SK-N-SH treated with all-trans-retinoic acid at 6 μM for 48 hours (cell line): ENCODE data around the gene DCDC1.

Source experiments
- ATAC-seq: fragments of 200-7000 bp; cut with Tn5 transposase; 3 replicates; pipeline ENCODE4 v1.9.1; 2020; ENCODE audit warnings: mild to moderate bottlenecking, moderate library complexity
- ARNTL ChIP-seq: fragments of 450-650 bp; formaldehyde crosslinking; IDR thresholded peaks from 2 replicates; pipeline ENCODE4 v1.5.0; 2020; ENCODE audit warnings: low read depth, mild to moderate bottlenecking, moderate library complexity, borderline replicate concordance
- CSDC2 ChIP-seq: fragments of 250-450 bp; sonication (Bioruptor Pico); IDR thresholded peaks from 2 replicates; pipeline ENCODE4 v1.5.0; 2020; ENCODE audit warnings: mild to moderate bottlenecking, moderate library complexity
- ESRRG ChIP-seq: fragments of 250-450 bp; sonication (Bioruptor Pico); IDR thresholded peaks from 2 replicates; pipeline ENCODE4 v1.6.1; 2021; ENCODE audit warnings: mild to moderate bottlenecking
- GLIS3 ChIP-seq: fragments of 250-450 bp; sonication (Bioruptor Pico); IDR thresholded peaks from 2 replicates; pipeline ENCODE4 v1.5.0; 2020; ENCODE audit warnings: mild to moderate bottlenecking, moderate library complexity
- ISL1 ChIP-seq: fragments of 250-450 bp; sonication (Bioruptor Pico); IDR thresholded peaks from 2 replicates; pipeline ENCODE4 v2.1.2; 2022; ENCODE audit warnings: mild to moderate bottlenecking, moderate library complexity
- OSR1 ChIP-seq: fragments of 250-450 bp; sonication (Bioruptor Pico); IDR thresholded peaks from 2 replicates; pipeline ENCODE4 v1.8.0; 2022; ENCODE audit warnings: moderate library complexity, mild to moderate bottlenecking, inconsistent platforms
- PATZ1 ChIP-seq: fragments of 250-450 bp; sonication (Bioruptor Pico); IDR thresholded peaks from 2 replicates; pipeline ENCODE4 v1.8.0; 2020; ENCODE audit warnings: mild to moderate bottlenecking, moderate library complexity, borderline replicate concordance
- POU6F1 ChIP-seq: fragments of 250-450 bp; sonication (Bioruptor Pico); IDR thresholded peaks from 2 replicates; pipeline ENCODE4 v1.8.0; 2021; ENCODE audit warnings: low read depth, mild to moderate bottlenecking, moderate library complexity, borderline replicate concordance
- PPARA ChIP-seq: fragments of 250-450 bp; sonication (Bioruptor Pico); IDR thresholded peaks from 2 replicates; pipeline ENCODE4 v1.5.0; 2020; ENCODE audit warnings: mild to moderate bottlenecking, borderline replicate concordance
- RARB ChIP-seq: fragments of 250-450 bp; sonication (Bioruptor Pico); IDR thresholded peaks from 2 replicates; pipeline ENCODE4 v1.8.0; 2021; ENCODE audit warnings: mild to moderate bottlenecking, moderate library complexity
- SNAI2 ChIP-seq: fragments of 250-450 bp; sonication (Bioruptor Pico); IDR thresholded peaks from 2 replicates; pipeline ENCODE4 v1.5.0; 2020; ENCODE audit warnings: mild to moderate bottlenecking, moderate library complexity
- TCF4 ChIP-seq: fragments of 250-450 bp; sonication (Bioruptor Pico); IDR thresholded peaks from 2 replicates; pipeline ENCODE4 v1.8.0; 2021; ENCODE audit warnings: mild to moderate bottlenecking, moderate library complexity, borderline replicate concordance
- TOX ChIP-seq: fragments of 250-450 bp; sonication (Bioruptor Pico); IDR thresholded peaks from 2 replicates; pipeline ENCODE4 v1.8.0; 2021; ENCODE audit warnings: mild to moderate bottlenecking, moderate library complexity, borderline replicate concordance
- TSHZ2 ChIP-seq: fragments of 250-450 bp; sonication (Bioruptor Pico); IDR thresholded peaks from 2 replicates; pipeline ENCODE4 v1.5.0; 2020; ENCODE audit warnings: mild to moderate bottlenecking, moderate library complexity
- ZC3H10 ChIP-seq: fragments of 250-450 bp; sonication (Bioruptor Pico); IDR thresholded peaks from 2 replicates; pipeline ENCODE4 v1.5.1; 2021; ENCODE audit warnings: mild to moderate bottlenecking, moderate library complexity
- ZFP3 ChIP-seq: fragments of 250-450 bp; sonication (Bioruptor Pico); IDR thresholded peaks from 2 replicates; pipeline ENCODE4 v1.5.0; 2020; ENCODE audit warnings: mild to moderate bottlenecking, moderate library complexity
- ZFP30 ChIP-seq: fragments of 450-650 bp; formaldehyde crosslinking; IDR thresholded peaks from 2 replicates; pipeline ENCODE4 v1.5.0; 2022; ENCODE audit warnings: mild to moderate bottlenecking, moderate library complexity
- ZNF70 ChIP-seq: fragments of 450-650 bp; formaldehyde crosslinking; IDR thresholded peaks from 2 replicates; pipeline ENCODE4 v1.5.0; 2020; ENCODE audit warnings: mild to moderate bottlenecking, moderate library complexity
- ZNF8 ChIP-seq: fragments of 450-650 bp; formaldehyde crosslinking; IDR thresholded peaks from 2 replicates; pipeline ENCODE4 v1.5.0; 2020; ENCODE audit warnings: mild to moderate bottlenecking, moderate library complexity
- TF ChIP-seq, protein P1 (sequence below): fragments of 250-450 bp; sonication (Bioruptor Pico); IDR thresholded peaks from 2 replicates; pipeline ENCODE4 v1.5.1; 2020; ENCODE audit warnings: low read depth, mild to moderate bottlenecking, moderate library complexity

The DCDC1 gene, protein sequence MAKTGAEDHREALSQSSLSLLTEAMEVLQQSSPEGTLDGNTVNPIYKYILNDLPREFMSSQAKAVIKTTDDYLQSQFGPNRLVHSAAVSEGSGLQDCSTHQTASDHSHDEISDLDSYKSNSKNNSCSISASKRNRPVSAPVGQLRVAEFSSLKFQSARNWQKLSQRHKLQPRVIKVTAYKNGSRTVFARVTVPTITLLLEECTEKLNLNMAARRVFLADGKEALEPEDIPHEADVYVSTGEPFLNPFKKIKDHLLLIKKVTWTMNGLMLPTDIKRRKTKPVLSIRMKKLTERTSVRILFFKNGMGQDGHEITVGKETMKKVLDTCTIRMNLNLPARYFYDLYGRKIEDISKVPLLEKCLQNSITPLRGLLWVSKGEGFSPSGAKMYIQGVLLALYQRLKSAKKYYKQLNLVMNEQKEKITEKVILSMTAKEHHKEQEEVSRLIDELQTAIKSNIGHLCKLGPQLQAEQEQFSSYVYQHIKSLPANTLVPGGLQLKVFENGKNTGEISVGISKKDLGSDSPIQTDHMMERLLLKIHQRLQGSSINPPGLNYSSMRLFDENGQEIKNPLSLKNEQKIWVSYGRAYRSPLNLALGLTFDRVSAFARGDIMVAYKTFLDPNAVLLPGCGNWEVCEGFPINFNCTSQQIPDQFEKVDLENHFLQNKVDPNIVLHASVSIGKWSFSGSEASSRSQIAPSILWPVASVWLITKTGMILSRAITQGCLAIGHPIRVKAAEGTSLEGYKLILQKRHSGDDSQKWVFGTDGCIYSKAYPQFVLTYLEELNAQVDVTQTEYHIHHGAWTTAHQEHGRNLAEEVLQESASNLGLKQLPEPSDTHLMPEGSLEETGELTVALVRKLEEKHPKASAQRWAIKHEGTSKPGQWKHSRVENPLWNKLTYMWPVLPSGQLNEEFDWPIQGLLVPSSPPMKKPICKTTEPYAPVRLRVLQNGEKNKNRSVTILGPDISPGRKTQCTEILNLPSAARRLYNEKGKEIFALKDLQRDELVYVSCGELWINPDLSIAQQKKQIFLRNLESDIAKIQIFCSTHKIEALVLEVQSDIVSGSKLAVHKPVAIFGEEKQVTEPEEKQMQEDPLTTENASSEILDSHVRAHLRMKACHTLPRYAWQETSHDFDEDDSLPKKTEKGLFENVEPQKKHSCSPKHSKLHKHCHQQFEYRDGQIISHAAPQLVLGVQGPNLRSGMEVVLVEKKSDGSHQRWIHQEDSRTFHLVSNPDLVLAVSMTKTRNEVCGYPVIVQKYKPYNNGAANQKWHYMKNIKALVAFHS (N-terminal part only)

DNA sequence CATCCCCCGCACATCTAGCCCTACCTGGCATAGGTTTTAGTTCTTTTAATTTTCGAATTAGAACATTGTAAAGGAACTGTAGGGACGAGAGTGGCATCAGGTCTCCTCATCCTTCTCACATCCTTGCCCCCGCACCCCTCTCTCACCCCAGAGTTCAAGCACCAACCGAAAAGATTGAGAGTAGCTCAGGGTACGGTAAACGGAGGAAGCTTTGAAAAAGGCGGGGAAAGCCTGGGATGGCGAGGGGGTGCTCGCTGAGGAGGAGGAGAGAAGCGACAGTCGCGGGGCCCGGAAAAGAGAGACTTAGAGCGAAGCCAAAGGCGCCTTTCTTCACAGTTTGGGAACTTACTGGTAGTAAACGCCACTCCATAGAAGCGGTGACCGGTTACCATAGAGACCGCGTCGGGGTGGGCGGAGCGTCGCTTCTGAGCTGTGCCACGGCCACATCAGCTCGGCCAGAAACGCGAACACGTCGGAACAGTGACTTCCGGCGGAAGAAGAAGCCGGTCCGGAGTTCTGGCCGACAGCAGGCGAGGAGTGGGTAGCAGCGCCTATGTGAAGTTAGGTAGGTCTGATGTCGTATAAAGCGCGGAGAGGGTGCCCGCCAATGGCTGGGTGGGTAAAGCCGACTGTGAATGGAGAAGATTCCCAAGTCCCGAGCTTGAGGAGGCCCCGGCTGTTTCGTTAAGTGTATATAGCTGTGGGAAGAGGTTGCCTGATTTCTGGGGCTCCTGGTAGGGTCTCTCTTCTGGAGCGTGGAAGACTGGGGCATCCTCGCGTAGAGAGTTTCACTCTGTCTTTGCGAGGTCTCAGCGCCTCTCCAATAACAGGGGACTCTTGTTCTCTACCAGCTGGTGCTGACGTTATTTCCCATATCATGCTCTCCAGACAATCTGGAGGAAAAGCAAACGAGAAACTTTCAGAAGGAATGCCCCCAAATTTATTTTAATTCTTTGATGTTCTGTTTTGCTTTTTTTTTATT, at the start of gene DCDC1, which contains the start of gene DNAJC24:
TSS of gene DCDC1 (minus strand) at position 392 of the 982 bp plus-strand sequence. CDS start 41,459 bp downstream, outside the sequence.
TSS of gene DNAJC24 (plus strand) at position 513 of the 982 bp plus-strand sequence. CDS start 889 bp downstream, outside the sequence.
- ATAC-seq, result peak; percentile 98
- TF ChIP-seq POU6F1, result no peak
- no peak for TF ChIP-seq ISL1 (CRISPR knock-in tag)
- no peak for TF ChIP-seq ZNF8
- TF ChIP-seq TCF4 (CRISPR knock-in tag), result no peak
- TF ChIP-seq CSDC2 (CRISPR knock-in tag), result no peak
- TF ChIP-seq TOX (CRISPR knock-in tag), result no peak
- no peak for TF ChIP-seq SNAI2 (CRISPR knock-in tag)

- no peak for ATAC-seq
- TF ChIP-seq OSR1 (CRISPR knock-in tag), result no peak
- no peak for TF ChIP-seq ISL1 (CRISPR knock-in tag)
- no peak for TF ChIP-seq ZNF70
- no peak for TF ChIP-seq ZFP3 (CRISPR knock-in tag)
- TF ChIP-seq TOX (CRISPR knock-in tag), result no peak
- no peak for TF ChIP-seq PPARA
- no peak for TF ChIP-seq POU6F1
Measured at GRCh38 chr11:31419138-31419537, 49.6 kb upstream of the DCDC1 start.

DNA sequence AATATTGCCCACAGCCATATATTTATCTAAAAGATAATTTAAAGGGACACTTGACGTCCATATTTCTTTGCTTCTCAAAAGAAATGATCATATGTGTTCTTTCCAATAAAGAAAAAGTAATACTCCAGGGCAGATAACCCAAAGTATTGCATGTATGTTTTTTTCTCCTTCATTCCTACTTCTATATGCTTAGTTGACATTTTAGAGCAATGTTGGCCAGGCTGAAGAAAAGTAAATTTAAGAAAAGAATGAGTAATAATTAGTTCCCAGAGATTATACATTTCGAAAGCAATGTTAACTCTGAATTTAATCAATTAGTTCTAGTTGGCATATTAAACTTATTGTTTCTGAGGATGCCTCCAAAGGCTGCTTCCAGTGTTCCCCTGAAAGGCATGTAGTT, 48.3 kb upstream of the DCDC1 start:
- no peak for TF ChIP-seq CSDC2 (CRISPR knock-in tag)
- no peak for TF ChIP-seq ZC3H10 (CRISPR knock-in tag)
- no peak for TF ChIP-seq ZFP3 (CRISPR knock-in tag)
- no peak for TF ChIP-seq ZNF8
- TF ChIP-seq OSR1 (CRISPR knock-in tag), result no peak
- no peak for TF ChIP-seq ZFP30 (CRISPR knock-in tag)
- TF ChIP-seq ARNTL, result no peak
- TF ChIP-seq SNAI2 (CRISPR knock-in tag), result no peak
- TF ChIP-seq ESRRG (CRISPR knock-in tag), result no peak
- TF ChIP-seq PATZ1 (CRISPR knock-in tag), result no peak
- no peak for TF ChIP-seq ISL1 (CRISPR knock-in tag)
- no peak for TF ChIP-seq PPARA
- TF ChIP-seq GLIS3 (CRISPR knock-in tag), result no peak
- TF ChIP-seq TSHZ2 (CRISPR knock-in tag), result no peak
- no peak for TF ChIP-seq TOX (CRISPR knock-in tag)
- no peak for TF ChIP-seq TCF4 (CRISPR knock-in tag)
- TF ChIP-seq, protein P1, sequence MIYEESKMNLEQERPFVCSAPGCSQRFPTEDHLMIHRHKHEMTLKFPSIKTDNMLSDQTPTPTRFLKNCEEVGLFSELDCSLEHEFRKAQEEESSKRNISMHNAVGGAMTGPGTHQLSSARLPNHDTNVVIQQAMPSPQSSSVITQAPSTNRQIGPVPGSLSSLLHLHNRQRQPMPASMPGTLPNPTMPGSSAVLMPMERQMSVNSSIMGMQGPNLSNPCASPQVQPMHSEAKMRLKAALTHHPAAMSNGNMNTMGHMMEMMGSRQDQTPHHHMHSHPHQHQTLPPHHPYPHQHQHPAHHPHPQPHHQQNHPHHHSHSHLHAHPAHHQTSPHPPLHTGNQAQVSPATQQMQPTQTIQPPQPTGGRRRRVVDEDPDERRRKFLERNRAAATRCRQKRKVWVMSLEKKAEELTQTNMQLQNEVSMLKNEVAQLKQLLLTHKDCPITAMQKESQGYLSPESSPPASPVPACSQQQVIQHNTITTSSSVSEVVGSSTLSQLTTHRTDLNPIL (CRISPR knock-in tag), result no peak
- no peak for TF ChIP-seq RARB (CRISPR knock-in tag)
- TF ChIP-seq, all 23 proteins: peak for 0
- no peak for ATAC-seq
